PC-9 (cell line): ENCODE measurements around the gene AP4S1. TPM values are rescaled to one million over a fixed set of nuclear protein-coding genes. Genes with fewer than 3 reads are reported as not detected.
"Not testable (repeated sequence)": the region's sequence is repeated elsewhere in the genome, so short reads cannot be mapped to it uniquely, and the experiment has no call there.

Experiments
- Bru-seq: library from RNA; stranded (reverse); fragments of 400-500 nt; gene quantifications from one replicate; lab custom pipeline; 2021; lab: Mats Ljungman, UMichigan
- BruChase-seq, 2 experiments: library from RNA; stranded (reverse); fragments of 400-500 nt; gene quantifications; one replicate each; lab custom pipeline; 2021; lab: Mats Ljungman, UMichigan
- BruUV-seq: library from RNA; stranded (reverse); fragments of 400-500 nt; replicated peaks from 2 replicates; lab custom pipeline; 2021; lab: Mats Ljungman, UMichigan
- CTCF ChIA-PET: fragments of 300-600 bp; sonication (Branson Sonifier 250); formaldehyde crosslinking; loops from one replicate; lab custom pipeline; 2022; ENCODE audit warnings: antibody characterized with exemption; lab: Charles Lee
- POLR2A ChIA-PET: fragments of 300-600 bp; sonication (Branson Sonifier 250); formaldehyde crosslinking; loops from one replicate; lab custom pipeline; 2022; ENCODE audit warnings: antibody characterized with exemption; ENCODE audit not compliant: unreplicated experiment; lab: Charles Lee
- DNase-seq, 2 experiments: peaks; one replicate each; pipeline versions ENCODE4 v3.0.0 to v3.0.0-alpha.2; 2015 to 2022; ENCODE audit warnings: mixed read lengths in 1 of 2
- H2AFZ ChIP-seq: fragments of 200-600 bp; sonication (generic); 2 replicates; pipeline ENCODE4 v1.8.1; 2017; ENCODE audit warnings: antibody characterized with exemption
- H3F3A ChIP-seq: fragments of 200-600 bp; sonication (generic); 2 replicates; pipeline ENCODE4 v1.8.1; 2017; ENCODE audit warnings: antibody characterized with exemption, mild to moderate bottlenecking, low read depth; ENCODE audit not compliant: insufficient read depth
- H3K27ac ChIP-seq: fragments of 200-600 bp; sonication (generic); 2 replicates; pipeline ENCODE4 v1.6.1; 2016; ENCODE audit warnings: mixed run types
- H3K27me3 ChIP-seq: fragments of 200-600 bp; sonication (generic); 2 replicates; pipeline ENCODE4 v1.6.1; 2016; ENCODE audit warnings: low read depth, mixed run types; ENCODE audit not compliant: insufficient read depth
- H3K36me3 ChIP-seq: fragments of 200-600 bp; sonication (generic); 2 replicates; pipeline ENCODE4 v1.6.1; 2016; ENCODE audit warnings: low read depth, mixed run types
- H3K4me1 ChIP-seq: fragments of 200-600 bp; sonication (generic); replicated peaks from 2 replicates; pipeline ENCODE4 v1.6.1; 2016; ENCODE audit warnings: mixed run types; ENCODE audit not compliant: insufficient read depth
- H3K4me2 ChIP-seq: fragments of 200-600 bp; sonication (generic); 2 replicates; pipeline ENCODE4 v1.6.1; 2017; ENCODE audit warnings: mixed run types
- H3K4me3 ChIP-seq: fragments of 200-600 bp; sonication (generic); 2 replicates; pipeline ENCODE4 v1.6.1; 2016; ENCODE audit warnings: mixed run types
- H3K79me2 ChIP-seq: fragments of 200-600 bp; sonication (generic); 2 replicates; pipeline ENCODE4 v1.6.1; 2017; ENCODE audit warnings: low read depth, mixed run types
- H3K9me2 ChIP-seq: fragments of 200-600 bp; sonication (generic); 2 replicates; pipeline ENCODE4 v1.8.1; 2017; ENCODE audit warnings: mild to moderate bottlenecking; ENCODE audit not compliant: insufficient read depth
- H3K9me3 ChIP-seq: fragments of 200-600 bp; sonication (generic); 2 replicates; pipeline ENCODE4 v1.8.1; 2016; ENCODE audit warnings: low read depth; ENCODE audit not compliant: insufficient read depth
- H4K20me1 ChIP-seq: fragments of 200-600 bp; sonication (generic); 2 replicates; pipeline ENCODE4 v1.8.1; 2017; ENCODE audit not compliant: insufficient read depth
- EZH2 ChIP-seq: fragments of 200-600 bp; sonication (generic); IDR thresholded peaks from 2 replicates; pipeline ENCODE4 v1.8.0; 2017; ENCODE audit warnings: antibody characterized with exemption, low read depth
- intact Hi-C: fragments of 100-400 bp; cut with micrococcal nuclease; formaldehyde crosslinking; loops from one replicate; pipeline ENCODE4 v1.10.0; 2022; ENCODE audit not compliant: unreplicated experiment
- long read RNA-seq: library from polyadenylated mRNA; stranded (forward); transcript quantifications from one replicate; pipeline ENCODE4 v2.0.0, GENCODE V29; 2022
- total RNA-seq: library from RNA; stranded (reverse); gene quantifications from 2 replicates; pipeline ENCODE4 v1.2.3, GENCODE V29; 2021
- TF ChIP-seq, protein P1 (sequence below): fragments of 200-600 bp; sonication (generic); conservative IDR thresholded peaks from 2 replicates; pipeline ENCODE4 v1.6.1; 2017; ENCODE audit warnings: mixed run types, antibody characterized with exemption, mild to moderate bottlenecking, moderate library complexity

Gene AP4S1, protein sequence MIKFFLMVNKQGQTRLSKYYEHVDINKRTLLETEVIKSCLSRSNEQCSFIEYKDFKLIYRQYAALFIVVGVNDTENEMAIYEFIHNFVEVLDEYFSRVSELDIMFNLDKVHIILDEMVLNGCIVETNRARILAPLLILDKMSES
- total RNA-seq: 1.9 and 2.8 TPM in 2 replicates
- Bru-seq, nascent RNA: percentile 39 among the genes with signal in this experiment
- percentile 37 among the genes with signal in this experiment for BruChase-seq, experiment 1, labeled RNA remaining after a 2-hour chase
- percentile 31 among the genes with signal in this experiment for BruChase-seq, experiment 2, labeled RNA remaining after a 6-hour chase
- long read RNA-seq: 0 reads

DNA sequence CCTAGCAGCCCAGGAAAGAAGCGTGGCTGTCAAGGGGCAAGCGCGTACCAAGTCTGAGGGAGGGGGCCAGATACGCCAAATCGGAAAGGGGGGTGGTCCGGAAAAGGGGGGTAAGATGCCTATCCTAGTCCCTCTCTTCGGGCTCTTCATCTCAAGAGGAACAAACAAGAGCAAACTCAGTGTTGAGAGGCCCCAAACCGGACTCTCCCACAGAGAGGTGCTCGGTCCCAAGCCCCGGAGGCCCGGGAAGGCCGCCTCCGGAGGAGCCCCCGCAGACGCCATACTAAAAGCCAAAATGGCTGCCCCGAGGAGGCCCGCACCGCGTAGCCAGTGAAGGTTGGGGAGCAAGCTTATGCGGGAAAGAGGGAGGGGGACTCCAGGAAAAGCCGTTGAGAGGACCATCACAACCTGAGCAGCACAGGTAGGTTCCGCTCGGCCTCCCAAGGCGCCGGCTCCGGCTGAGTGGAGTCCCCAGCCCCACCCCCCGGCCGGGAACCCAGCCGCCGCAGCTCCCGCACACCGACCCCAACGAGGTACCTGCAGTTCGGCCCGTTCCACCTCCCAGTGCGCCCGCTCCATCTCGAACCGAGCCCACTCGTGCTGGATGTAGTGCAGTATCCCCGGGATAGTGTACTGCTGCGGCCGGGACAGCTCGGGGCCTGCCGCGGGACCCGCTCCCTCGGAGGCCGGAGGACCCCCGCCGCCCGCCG, at the start of gene AP4S1:
Gene AP4S1 (plus strand): TSS at position 283 of the 710 bp plus-strand sequence. CDS start 40,548 bp downstream, outside the sequence.
- Histone ChIP-seq H3K79me2 (peaks cover 56% of the 10 kb centered on the region), H3K4me2 (peak within 1 kb of the TSS; percentile 97), H4K20me1 (peaks cover 16% of the 10 kb centered on the region; the same call in 1 of the 2 replicates), H3K27ac (peak within 1 kb of the TSS; percentile 79), H3F3A (peaks cover 12% of the 10 kb centered on the region), H2AFZ (peak within 1 kb of the TSS; percentile 88), H3K9me3 (no peaks in the 10 kb centered on the region), H3K36me3 (no peaks in the 10 kb centered on the region), H3K4me3 (peak within 1 kb of the TSS; percentile 88), H3K4me1 (peaks cover 22% of the 10 kb centered on the region), H3K27me3 (no peaks in the 10 kb centered on the region), H3K9me2 (no peaks in the 10 kb centered on the region)
- no TSS peak for BruUV-seq
- TF ChIP-seq, protein P1, sequence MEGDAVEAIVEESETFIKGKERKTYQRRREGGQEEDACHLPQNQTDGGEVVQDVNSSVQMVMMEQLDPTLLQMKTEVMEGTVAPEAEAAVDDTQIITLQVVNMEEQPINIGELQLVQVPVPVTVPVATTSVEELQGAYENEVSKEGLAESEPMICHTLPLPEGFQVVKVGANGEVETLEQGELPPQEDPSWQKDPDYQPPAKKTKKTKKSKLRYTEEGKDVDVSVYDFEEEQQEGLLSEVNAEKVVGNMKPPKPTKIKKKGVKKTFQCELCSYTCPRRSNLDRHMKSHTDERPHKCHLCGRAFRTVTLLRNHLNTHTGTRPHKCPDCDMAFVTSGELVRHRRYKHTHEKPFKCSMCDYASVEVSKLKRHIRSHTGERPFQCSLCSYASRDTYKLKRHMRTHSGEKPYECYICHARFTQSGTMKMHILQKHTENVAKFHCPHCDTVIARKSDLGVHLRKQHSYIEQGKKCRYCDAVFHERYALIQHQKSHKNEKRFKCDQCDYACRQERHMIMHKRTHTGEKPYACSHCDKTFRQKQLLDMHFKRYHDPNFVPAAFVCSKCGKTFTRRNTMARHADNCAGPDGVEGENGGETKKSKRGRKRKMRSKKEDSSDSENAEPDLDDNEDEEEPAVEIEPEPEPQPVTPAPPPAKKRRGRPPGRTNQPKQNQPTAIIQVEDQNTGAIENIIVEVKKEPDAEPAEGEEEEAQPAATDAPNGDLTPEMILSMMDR: no peak
- TF ChIP-seq EZH2: no peak
- intact Hi-C loops: loop anchor here (5.0 kb wide), 1 partner anchor 57 kb away; no protein-coding TSS in a partner anchor
- ChIA-PET CTCF (interaction anchor here (0.6 kb wide), 1 partner anchor 403 kb away, joined by 4 read pairs; no protein-coding TSS in a partner anchor), POLR2A (interaction anchor here (0.6 kb wide), 2 partner anchors 27 to 45 kb away, joined by 8 to 15 read pairs; no protein-coding TSS in a partner anchor)
- peak in 1 of 2 experiments; percentile 26 for DNase-seq

- Histone ChIP-seq H3K4me2 (no peak overlapping the region), H3K9me2 (no peaks in the 10 kb centered on the region), H3K9me3 (no peaks in the 10 kb centered on the region), H3F3A (peaks cover 8% of the 10 kb centered on the region; the same call in 1 of the 2 replicates), H4K20me1 (peaks cover 19% of the 10 kb centered on the region), H3K79me2 (peaks cover 70% of the 10 kb centered on the region), H3K36me3 (no peaks in the 10 kb centered on the region), H3K4me1 (no peaks in the 10 kb centered on the region), H3K4me3 (no peak overlapping the region), H2AFZ (no peak overlapping the region), H3K27ac (no peak overlapping the region), H3K27me3 (no peaks in the 10 kb centered on the region)
- CTCF ChIA-PET: no interaction called here
- POLR2A ChIA-PET: interaction anchor here (0.9 kb wide), 1 partner anchor 73 kb away, joined by 7 read pairs; no protein-coding TSS in a partner anchor
- TF ChIP-seq, protein P1: no peak
- no peak for TF ChIP-seq EZH2
- intact Hi-C loops: no loop called here
- DNase-seq: no peak
- no TSS peak for BruUV-seq
Observed at GRCh38 chr14:30977752-30978151, 47.7 kb upstream of the AP4S1 start.

DNA sequence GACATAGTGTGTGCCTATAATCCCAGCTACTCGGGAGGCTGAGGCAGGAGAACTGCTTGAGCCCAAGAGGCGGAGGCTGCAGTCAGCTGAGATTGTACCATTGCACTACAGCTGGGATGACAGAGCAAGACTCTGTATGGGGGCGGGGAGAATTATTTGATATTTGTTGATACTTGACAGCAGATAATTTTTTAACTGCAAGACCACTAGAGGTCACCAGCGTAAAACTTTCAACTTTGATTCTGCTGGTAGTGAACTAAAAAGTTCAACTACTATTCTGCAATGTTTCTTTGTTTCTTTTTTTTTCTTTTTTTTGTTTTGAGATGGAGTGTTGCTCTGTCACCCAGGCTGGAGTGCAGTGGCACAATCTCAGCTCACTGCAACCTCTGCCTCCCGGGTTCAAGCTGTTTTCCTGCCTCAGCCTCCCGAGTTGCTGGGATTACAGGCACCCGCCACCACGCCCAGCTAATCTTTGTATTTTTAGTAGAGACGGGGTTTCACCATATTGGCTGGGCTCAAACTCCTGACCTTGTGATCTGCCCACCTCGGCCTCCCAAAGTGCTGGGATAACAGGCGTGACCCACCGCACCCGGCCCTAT, 45.2 kb upstream of the AP4S1 start:
- H2AFZ ChIP-seq, H3K4me3 ChIP-seq, H3K27me3 ChIP-seq, H3K9me3 ChIP-seq, H3K4me2 ChIP-seq, H3K4me1 ChIP-seq, POLR2A ChIA-PET, H3F3A ChIP-seq, H3K9me2 ChIP-seq, BruUV-seq, CTCF ChIA-PET, H3K36me3 ChIP-seq, H3K27ac ChIP-seq: not testable (repeated sequence)
- H4K20me1 ChIP-seq: peaks cover 22% of the 10 kb centered on the region
- H3K79me2 ChIP-seq: peaks cover 55% of the 10 kb centered on the region
- TF ChIP-seq, protein P1: peak; percentile 67
- peak; percentile 15 to 48 for DNase-seq
- intact Hi-C loops: loop anchor here (2.0 kb wide), 1 partner anchor 103 kb away; no protein-coding TSS in a partner anchor
